ENCODE measurements around the gene DYRK1B. TPM values are rescaled to one million over a fixed set of nuclear protein-coding genes. Genes with fewer than 3 reads are reported as not detected.
A peak's percentile ranks its signal among the peaks of the same experiment; 100 is the strongest.

DYRK1B gene
- total RNA-seq, 1 donor from 2014 or later, result 7.8 TPM

GRCh38 chr19:39845933-39846677 is 12.1 kb upstream of the DYRK1B start, which contains the start of gene FBL:
Gene FBL (minus strand): TSS chr19:39846379. CDS start chr19:39846300, 79 bp downstream.
- TF ChIP-seq CTCF (IDR thresholded peaks at IDR 0.05) (no peak), EZH2phosphoT487 (IDR thresholded peaks at IDR 0.05) (no peak), EZH2 (IDR thresholded peaks at IDR 0.05) (no peak)
- H3K9ac ChIP-seq, result peak within 1 kb of the TSS; percentile 40
- no peak within 1 kb of the TSS for H3K27ac ChIP-seq
- H3K4me3 ChIP-seq, result peak within 1 kb of the TSS; percentile 74
- H2AFZ ChIP-seq (replicated peaks), result peak within 1 kb of the TSS; percentile 35
- peaks cover 28% of the 10 kb centered on the region for H3K4me1 ChIP-seq
- Mint-ChIP-seq H3K9me3 (no peaks in the 10 kb centered on the region), H3K4me1 (peaks cover 44% of the 10 kb centered on the region), H3K4me3 (peak within 1 kb of the TSS; percentile 97), H3K36me3 (no peaks in the 10 kb centered on the region), H3K27ac (peak within 1 kb of the TSS; percentile 87), H3K27me3 (ENCODE audit: insufficient read depth, low read depth) (peaks cover 7% of the 10 kb centered on the region)
- peak; percentile 96 for DNase-seq (ENCODE audit: low spot score)
- H4K20me1 ChIP-seq (ENCODE audit: low read depth), result peaks cover 43% of the 10 kb centered on the region
- H3F3A ChIP-seq (ENCODE audit: low read depth), result peaks cover 9% of the 10 kb centered on the region
- H3K27me3 ChIP-seq, result no peaks in the 10 kb centered on the region
- H3K9me3 ChIP-seq (ENCODE audit: low read depth), result no peaks in the 10 kb centered on the region
- peak within 1 kb of the TSS; percentile 81 for H3K4me2 ChIP-seq
- no peaks in the 10 kb centered on the region for H3K36me3 ChIP-seq
- H3K79me2 ChIP-seq (ENCODE audit: low read depth), result peaks cover 51% of the 10 kb centered on the region

GRCh38 chr19:39845584-39845932 is 11.6 kb upstream of the DYRK1B start:
- Histone ChIP-seq H3K36me3 (no peaks in the 10 kb centered on the region), H3K9ac (peak overlapping the region; percentile 40), H3K27me3 (no peaks in the 10 kb centered on the region), H4K20me1 (ENCODE audit: low read depth) (peaks cover 46% of the 10 kb centered on the region), H3K4me2 (peak overlapping the region; percentile 81), H3K4me1 (peaks cover 28% of the 10 kb centered on the region), H3F3A (ENCODE audit: low read depth) (peaks cover 9% of the 10 kb centered on the region), H3K27ac (no peak overlapping the region), H3K79me2 (ENCODE audit: low read depth) (peaks cover 56% of the 10 kb centered on the region), H3K4me3 (peak overlapping the region; percentile 74), H3K9me3 (ENCODE audit: low read depth) (no peaks in the 10 kb centered on the region), H2AFZ (replicated peaks) (peak overlapping the region; percentile 35)
- H3K36me3 Mint-ChIP-seq, result no peaks in the 10 kb centered on the region
- H3K27ac Mint-ChIP-seq, result peak overlapping the region; percentile 87
- DNase-seq (ENCODE audit: low spot score), result peak; percentile 61
- H3K9me3 Mint-ChIP-seq, result no peaks in the 10 kb centered on the region
- peaks cover 44% of the 10 kb centered on the region for H3K4me1 Mint-ChIP-seq
- peak overlapping the region; percentile 97 for H3K4me3 Mint-ChIP-seq
- no peak for TF ChIP-seq EZH2phosphoT487 (IDR thresholded peaks at IDR 0.05)
- H3K27me3 Mint-ChIP-seq (ENCODE audit: insufficient read depth, low read depth), result peaks cover 7% of the 10 kb centered on the region

- peak overlapping the region; percentile 81 for H3K4me2 ChIP-seq
- no peaks in the 10 kb centered on the region for H3K36me3 ChIP-seq
- no peak for DNase-seq (ENCODE audit: low spot score)
- no peak overlapping the region for H3K27ac ChIP-seq
- peak overlapping the region; percentile 97 for H3K4me3 Mint-ChIP-seq
- H3K9me3 Mint-ChIP-seq, result no peaks in the 10 kb centered on the region
- H3K9ac ChIP-seq, result peak overlapping the region; percentile 40
- H3K27ac Mint-ChIP-seq, result no peak overlapping the region
- H3F3A ChIP-seq (ENCODE audit: low read depth), result peaks cover 9% of the 10 kb centered on the region
- peaks cover 60% of the 10 kb centered on the region for H3K79me2 ChIP-seq (ENCODE audit: low read depth)
- H3K36me3 Mint-ChIP-seq, result no peaks in the 10 kb centered on the region
- peak overlapping the region; percentile 74 for H3K4me3 ChIP-seq
- no peaks in the 10 kb centered on the region for H3K27me3 ChIP-seq
- no peaks in the 10 kb centered on the region for H3K9me3 ChIP-seq (ENCODE audit: low read depth)
- H3K27me3 Mint-ChIP-seq (ENCODE audit: insufficient read depth, low read depth), result peaks cover 7% of the 10 kb centered on the region
- H2AFZ ChIP-seq (replicated peaks), result no peak overlapping the region
- H3K4me1 ChIP-seq, result peaks cover 28% of the 10 kb centered on the region
- H3K4me1 Mint-ChIP-seq, result peaks cover 44% of the 10 kb centered on the region
- peaks cover 50% of the 10 kb centered on the region for H4K20me1 ChIP-seq (ENCODE audit: low read depth)
- TF ChIP-seq EZH2phosphoT487 (IDR thresholded peaks at IDR 0.05) (no peak), EZH2 (IDR thresholded peaks at IDR 0.05) (no peak), CTCF (IDR thresholded peaks at IDR 0.05) (no peak)
These were observed 11.2 kb upstream of the DYRK1B start for GRCh38 chr19:39845172-39845571.

All from neural progenitor cell (in vitro differentiated cells).